GM21390 (cell line): ENCODE data around the gene RLN3.
"Not testable (repeated sequence)": the region's sequence is repeated elsewhere in the genome, so short reads cannot be mapped to it uniquely, and the experiment has no call there.

Experiments
- ATAC-seq: cut with Tn5 transposase; IDR thresholded peaks from one replicate; pipeline ENCODE4 v1.9.1; 2021; ENCODE audit not compliant: unreplicated experiment

RLN3 gene

DNA sequence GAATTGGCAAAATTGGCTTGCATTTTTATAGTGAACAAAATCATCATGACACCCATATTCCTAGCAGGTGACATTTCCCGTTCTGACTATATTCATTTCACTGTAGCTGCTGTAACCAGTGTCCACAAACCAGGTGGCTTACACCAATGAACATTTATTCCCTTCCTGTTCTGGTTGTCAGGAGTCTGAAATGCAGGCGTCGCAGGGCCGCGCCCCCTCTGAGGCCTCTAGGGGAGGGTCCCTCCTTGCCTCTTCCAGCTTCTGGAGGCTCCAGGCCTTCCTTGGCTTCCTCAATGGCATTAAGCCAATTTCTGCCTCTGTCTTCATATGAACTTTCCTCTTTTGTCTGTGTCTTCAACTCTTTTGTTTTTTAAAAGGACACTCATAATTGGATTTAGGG, 6.5 kb upstream of the RLN3 start:
- ATAC-seq = no peak

DNA sequence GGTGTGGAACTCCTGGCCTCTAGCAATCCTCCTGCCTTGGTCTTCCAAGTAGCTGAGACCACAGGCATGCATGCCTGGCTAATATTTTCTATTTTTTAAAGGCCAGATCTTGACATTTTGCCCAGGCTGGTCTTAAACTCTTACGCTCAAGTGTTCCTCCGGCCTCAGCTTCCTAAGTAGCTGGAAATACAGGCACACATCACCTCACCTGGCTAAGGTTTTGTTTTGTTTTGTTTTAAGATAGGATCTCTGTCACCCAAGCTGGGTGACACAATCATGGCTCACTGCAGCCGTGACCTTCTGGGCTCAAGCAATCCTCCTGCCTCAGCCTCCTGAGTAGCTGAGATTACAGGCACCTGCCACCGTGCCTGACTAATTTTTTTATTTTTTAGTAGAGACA, 5.5 kb upstream of the RLN3 start:
- ATAC-seq = no peak

DNA sequence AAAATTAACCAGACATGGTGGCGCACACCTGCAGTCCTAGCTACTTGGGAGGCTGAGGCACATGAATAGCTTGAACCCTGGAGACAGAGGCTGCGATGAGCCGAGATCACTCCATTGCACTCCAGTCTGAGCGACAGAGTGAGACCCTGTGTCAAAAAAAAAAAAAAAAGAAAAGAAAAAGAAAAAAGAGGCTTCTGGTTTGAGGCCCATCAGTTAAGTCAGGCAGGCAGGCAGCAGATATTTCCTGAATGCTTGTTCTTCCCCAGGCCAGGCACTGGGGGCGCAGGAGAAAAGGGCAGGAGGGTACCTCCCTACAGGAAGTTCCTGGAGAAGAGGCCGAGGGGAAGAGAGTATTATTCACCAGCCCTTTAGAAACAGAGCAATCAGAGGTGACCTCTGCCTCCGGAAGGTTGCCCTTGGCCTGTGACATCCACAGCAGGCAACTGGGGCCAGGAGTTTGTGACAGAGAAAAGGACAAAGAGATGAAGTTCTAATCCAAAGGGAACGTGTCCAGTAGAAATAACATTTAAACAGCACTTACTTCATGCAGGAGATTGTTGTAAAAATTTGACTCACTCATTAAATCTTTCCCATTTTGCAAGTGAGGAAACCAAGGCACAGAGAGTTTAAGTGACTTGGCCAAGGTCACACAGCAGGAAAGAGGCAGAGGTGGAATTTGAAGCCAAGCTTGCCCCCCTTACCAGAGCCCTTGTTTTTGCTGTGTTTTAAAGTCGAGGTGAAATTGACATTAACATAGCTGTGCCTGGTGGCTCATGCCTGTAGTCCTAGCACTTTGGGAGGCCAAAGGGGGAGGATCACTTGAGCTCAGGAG, 4.3 kb upstream of the RLN3 start:
- ATAC-seq = no peak

DNA sequence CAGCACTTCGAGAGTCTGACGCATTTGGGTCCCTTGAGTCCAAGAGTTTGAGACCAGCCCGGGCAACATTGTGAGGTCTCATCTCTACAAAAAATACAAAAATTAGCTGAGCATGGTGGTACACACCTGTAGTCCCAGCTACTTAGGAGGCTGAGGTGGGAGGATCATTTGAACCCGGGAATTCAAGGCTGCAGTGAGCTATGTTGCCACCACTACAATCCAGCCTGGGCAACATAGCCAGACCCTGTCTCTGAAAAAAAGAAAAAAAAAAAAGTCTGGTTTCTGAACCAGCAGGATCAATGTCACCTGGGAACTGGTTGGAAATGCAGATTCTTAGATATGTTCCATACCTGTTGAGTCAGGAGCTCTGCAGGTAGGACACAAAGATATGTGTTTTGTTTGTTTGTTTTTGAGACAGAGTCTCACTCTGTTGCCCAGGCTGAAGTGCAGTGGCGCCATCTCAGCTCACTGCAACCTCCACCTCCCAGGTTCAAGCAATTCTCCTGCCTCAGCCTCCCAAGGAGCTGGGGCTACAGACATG, 1.2 kb upstream of the RLN3 start:
- not testable (repeated sequence) for ATAC-seq

DNA sequence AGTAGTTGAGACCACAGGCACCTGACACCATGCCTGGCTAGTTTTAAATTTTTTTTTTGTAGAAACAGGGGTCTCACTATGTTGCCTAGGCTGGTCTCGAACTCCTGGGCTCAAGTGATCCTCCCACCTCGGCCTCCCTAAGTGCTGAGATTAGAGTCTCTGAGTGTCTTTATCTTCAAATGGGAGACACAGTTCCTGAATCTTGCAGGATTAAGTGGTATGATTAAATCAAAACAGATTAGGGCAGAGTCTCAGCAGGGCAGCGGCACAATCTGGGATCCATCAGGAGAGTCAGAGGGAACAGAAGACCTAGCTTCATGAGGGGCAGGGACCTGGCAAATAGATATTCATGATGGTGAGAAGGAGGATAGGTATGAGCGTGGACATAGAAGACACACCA, 953 bp downstream of the RLN3 start:
- no peak for ATAC-seq

DNA sequence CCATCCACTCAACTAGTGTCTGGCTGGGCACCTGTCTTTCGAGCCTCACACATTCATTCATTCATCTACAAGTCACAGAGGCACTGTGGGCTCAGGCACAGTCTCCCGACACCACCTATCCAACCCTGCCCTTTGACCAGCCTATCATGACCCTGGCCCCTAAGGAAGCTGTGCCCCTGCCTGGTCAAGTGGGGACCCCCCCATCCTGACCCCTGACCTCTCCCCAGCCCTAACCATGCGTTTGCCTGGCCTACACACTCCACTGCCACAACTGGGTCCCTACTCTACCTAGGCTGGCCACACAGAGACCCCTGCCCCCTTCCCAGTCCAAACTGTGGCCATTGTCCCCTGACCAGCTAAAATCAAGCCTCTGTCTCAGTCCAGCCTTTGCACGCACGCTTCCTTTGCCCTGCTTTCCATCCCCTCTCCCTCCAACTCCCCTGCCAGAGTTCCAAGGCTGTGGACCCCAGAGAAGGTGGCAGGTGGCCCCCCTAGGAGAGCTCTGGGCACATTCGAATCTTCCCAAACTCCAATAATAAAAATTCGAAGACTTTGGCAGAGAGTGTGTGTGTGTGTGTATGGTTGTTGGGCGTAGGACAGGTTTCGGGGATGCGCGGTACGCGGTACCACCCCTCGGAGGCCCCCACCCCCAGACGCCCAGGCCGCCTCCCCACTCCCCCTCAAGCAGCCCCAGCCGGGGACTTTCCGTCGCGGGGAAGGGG, 3.2 kb downstream of the RLN3 start:
- no peak for ATAC-seq

DNA sequence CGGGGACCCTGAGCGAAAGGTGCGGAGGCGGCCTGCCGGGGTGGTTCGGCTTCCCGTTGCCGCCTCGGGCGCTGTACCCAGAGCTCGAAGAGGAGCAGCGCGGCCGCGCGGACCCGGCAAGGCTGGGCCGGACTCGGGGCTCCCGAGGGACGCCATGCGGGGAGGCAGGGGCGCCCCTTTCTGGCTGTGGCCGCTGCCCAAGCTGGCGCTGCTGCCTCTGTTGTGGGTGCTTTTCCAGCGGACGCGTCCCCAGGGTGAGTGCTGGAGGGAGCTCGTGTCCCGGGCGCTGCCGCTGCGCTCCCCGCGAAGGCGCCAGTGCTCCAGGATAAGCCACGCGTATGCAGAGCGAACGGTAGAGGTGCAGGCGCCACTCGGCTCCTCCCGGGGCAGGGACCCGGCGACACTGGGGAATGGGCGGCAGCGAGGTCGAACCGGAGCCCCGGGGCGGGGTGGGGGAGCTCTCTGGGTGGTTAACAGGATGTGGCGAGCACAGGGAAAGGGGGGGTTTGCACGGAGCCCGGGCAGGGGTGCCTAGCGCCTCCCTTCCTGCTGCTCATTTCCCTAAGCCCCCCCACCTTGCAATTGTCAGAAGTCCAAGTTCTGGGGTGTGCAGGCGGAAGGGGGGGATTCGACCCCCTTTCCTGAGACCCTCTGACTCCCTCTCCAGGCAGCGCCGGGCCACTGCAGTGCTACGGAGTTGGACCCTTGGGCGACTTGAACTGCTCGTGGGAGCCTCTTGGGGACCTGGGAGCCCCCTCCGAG, 4.0 kb downstream of the RLN3 start, which contains the start of gene IL27RA:
IL27RA (plus strand) TSS at position 44 of the 762 bp plus-strand sequence; CDS start at position 155, 111 bp downstream.
- ATAC-seq = no peak

DNA sequence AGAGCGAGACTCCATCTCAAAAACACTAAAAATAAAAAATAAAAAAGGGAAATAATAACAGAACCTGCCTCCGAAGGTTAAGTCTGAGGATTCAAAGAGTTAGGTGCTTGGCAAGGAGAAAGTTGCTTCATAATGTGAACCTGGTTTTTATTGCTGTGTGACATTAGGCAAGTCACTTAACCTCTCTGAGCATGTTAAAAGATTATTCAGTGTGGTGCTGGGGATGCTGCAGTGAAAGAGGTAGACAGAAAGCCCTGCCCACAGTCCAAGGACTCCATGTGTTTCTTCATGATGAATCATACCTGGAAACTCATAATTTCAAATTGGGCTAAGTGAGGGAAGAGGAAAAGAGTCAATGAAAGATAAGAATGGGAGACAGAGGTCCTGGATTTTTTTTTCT, 6.0 kb downstream of the RLN3 start:
- ATAC-seq = no peak

DNA sequence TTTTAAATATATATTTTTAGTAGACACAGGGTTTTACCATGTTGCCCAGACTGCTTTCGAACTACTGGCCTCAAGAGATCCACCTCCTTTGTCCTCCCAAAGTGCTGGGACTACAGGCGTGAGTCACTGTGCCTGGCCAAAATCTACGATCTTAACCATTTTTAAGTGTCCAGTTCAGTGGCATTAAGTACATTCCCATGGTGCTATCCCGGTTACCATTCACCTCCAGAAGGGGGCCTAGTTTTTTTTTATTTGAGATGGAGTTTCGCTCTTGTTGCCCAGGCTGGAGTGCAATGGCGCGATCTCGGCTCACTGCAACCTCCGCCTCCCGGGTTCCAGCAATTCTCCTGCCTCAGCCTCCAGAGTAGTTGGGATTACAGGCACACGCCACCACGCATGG, 7.2 kb downstream of the RLN3 start:
- not testable (repeated sequence) for ATAC-seq

DNA sequence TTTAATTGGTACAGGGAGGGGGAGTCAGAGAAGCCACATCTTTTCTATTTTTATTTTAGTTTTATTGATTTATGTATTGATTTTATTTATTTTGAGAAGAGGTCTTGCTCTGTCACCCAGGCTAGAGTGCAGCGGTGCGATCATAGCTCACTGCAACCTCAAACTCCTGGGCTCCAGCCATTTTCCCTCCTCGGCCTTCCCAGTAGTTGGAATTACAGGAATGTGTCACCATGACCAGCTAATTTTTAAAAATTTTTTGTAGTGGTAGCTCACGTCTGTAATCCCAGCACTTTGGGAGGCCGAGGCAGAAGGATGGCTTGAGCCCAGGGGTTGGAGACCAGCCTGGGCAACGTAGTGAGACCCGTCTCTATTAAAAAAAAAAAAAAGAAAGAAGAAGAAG, 7.8 kb downstream of the RLN3 start:
- no peak for ATAC-seq

DNA sequence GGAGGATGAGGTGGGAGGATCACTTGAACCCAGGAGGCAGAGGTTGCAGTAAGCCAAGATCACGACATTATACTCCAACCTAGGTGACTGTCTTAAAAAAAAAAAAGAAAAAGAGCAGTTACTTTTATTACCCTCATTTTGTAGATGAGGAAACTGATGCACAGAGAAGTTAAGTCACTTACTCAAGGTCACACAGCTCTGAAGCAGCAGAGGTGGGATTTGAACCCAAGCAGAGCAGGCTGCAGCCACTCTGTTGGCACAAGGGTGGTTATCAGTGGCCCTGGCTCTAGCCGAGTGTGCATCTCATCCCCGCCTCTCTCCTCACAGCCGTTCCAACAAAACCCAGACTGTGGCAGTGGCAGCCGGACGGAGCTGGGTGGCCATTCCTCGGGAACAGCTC, 11.2 kb downstream of the RLN3 start:
- ATAC-seq = no peak

DNA sequence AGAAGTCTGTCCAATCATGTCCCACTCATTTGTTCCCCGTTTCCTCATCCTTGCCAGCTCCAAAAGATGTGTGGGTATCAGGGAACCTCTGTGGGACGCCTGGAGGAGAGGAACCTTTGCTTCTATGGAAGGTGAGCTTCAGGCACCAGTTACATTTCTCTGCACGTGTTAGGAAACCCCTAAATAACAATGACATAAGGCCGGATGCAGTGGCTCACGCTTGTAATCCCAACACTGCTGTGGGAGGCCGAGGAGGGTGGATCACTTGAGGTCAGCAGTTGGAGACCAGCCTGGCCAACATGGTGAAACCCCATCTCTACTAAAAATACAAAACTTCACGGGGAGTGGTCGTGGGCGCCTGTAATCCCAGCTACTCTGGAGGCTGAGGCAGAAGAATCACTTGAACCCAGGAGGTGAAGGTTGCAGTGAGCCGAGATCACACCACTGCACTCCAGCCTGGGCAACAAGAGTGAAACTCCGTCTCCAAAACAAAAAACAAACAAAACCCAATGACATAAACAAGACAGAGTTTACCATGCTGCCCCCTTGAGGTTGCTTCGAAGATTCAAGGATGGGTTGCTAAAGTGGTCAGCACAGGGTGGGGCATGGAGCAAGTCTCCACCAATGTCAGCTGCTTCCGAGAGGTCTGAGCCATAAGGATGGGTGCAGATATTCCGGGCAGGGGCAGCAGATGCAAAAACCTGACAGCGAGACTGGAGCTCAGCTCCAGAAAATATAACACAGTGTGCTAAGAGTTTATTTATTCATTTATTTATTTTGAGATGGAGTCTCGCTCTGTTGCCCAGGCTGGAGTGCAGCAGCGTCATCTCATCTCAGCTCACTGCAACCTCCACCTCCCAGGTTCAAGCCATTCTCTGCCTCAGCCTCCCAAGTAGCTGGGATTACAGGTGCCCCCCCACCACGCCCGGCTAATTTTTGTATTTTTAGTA, 15.0 kb downstream of the RLN3 start:
- ATAC-seq = not testable (repeated sequence)

DNA sequence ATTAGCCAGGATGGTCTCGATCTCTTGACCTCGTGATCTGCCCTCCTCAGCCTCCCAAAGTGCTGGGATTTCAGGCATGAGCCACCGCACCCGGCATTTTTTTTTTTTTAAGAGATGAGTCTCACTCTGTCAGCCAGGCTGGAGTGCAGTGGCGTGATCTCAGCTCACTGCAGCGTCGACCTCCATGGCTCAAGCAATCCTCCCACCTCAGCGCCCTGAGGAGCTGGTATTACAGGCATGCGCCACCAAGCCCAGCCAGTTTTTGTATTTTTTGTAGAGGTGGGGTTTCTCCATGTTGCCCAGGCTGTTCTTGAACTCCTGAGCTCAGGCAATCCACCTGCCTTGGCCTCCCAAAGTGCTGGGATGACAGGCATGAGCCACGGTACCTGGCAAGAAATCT, 19.9 kb downstream of the RLN3 start:
- not testable (repeated sequence) for ATAC-seq

DNA sequence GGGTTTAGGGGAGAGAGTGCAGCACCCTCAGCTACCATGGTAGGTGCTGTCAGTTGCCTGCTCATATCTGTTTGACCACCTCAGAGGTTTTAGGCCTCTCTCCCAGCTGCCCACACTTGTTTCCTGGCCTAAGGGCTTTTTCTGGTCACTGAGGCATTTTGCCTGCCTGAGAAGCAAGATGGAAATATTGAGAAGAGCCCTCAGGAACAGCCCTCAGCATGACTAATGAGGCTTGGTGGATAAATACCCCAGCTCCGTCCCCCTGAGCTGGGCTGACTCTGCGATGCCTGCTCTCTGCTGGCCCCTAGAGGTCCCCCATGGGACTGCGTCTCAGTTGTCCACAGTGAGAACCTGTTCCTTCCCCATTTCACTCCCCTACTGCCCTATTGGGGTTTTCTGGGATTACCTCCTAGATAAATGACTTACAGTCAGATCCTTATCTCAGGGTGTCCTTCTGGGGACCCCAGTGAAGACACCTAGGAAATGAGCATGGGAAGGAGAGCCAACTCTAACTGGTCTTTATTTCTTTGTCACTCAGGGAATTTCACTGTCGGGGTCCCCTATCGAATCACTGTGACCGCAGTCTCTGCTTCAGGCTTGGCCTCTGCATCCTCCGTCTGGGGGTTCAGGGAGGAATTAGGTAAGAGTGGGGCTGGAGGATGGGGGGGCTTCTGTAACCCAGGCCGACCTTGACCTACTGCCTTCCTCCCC, 20.6 kb downstream of the RLN3 start:
- no peak for ATAC-seq

DNA sequence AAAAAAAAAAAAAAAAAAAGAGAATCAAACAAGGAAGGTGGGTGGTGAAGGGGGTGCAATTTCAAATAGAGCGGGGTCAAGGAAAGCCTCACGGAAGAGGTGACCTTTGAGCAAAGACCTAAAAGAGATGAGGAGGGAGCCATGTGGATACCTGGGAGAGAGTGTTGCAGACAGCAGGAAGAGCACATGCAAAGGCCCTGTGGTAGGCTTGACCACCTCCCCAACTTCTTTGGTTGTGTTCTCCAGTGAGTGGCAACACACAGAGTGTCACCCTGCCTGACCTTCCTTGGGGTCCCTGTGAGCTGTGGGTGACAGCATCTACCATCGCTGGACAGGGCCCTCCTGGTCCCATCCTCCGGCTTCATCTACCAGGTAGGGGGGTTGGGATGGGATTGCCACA, 22.6 kb downstream of the RLN3 start:
- no peak for ATAC-seq

DNA sequence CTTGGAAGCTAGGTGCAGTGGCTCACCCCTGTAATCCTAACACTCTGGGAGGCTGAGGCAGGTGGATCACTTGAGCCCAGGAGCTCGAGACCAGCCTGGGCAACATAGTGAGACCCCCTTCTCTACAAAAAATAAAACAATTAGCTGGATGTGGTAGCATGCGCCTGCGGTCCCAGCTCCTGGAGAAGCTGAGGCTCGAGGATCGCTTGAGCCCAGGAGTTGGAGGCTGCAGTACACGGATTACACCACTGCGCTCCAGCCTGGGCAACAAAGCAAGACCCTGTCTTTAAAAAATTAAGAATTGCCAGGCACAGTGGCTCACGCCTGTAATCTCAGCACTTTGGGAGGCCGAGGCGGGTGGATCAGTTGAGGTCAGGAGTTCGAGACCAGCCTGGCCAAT, 23.0 kb downstream of the RLN3 start:
- not testable (repeated sequence) for ATAC-seq

DNA sequence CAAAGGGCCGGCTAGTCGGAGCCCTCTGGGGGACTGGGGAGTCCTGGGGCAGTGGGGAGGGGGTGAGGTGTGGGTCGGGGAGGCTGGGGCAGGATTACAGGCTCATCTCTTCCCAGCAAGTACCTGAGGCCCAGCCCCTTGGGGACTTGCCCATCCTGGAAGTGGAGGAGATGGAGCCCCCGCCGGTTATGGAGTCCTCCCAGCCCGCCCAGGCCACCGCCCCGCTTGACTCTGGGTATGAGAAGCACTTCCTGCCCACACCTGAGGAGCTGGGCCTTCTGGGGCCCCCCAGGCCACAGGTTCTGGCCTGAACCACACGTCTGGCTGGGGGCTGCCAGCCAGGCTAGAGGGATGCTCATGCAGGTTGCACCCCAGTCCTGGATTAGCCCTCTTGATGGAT, 24.0 kb downstream of the RLN3 start:
- no peak for ATAC-seq

DNA sequence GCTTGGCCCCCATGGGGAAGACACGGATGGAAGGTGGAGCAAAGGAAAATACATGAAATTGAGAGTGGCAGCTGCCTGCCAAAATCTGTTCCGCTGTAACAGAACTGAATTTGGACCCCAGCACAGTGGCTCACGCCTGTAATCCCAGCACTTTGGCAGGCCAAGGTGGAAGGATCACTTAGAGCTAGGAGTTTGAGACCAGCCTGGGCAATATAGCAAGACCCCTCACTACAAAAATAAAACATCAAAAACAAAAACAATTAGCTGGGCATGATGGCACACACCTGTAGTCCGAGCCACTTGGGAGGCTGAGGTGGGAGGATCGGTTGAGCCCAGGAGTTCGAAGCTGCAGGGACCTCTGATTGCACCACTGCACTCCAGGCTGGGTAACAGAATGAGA, 24.5 kb downstream of the RLN3 start:
- no peak for ATAC-seq

DNA sequence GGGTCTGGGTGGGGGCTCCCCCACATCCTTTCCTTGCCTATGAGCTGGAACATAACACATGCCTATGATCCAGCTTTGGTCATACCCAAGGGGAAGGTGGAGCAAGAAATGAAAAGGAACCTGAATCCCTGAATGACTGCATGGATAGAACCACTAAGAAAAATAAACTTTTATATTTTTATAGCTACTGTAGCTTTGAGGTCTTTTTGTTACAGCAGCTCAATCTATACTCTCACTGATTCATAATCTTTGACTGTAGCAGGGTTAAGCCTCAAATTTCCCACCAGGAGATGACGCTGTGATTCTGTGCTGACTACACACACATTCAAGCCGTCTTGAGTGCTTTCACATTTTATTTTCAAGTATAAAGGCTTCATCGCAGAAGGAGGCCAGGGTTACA, 25.1 kb downstream of the RLN3 start:
- no peak for ATAC-seq

DNA sequence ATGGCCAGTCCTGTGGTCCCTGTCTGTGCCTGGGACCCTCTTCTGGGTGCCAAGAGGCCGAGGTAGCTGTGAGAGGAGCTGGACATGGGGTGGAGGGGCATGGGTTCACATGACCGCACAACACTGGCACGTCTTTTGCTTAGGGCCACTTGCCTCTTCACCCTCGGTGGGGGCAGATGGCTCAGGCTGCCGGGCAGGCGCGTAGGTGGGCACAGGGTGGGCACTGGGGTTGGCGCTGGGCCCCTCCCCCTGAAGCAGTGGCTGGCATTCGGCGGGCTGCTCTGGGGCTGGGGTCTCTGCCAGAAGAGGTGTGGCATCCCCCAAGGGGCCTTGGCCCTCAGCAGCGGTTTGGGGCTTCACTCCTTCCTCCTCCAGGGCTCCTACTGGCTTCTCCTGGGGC, 25.6 kb downstream of the RLN3 start:
- no peak for ATAC-seq
